ENCODE results near the gene COPZ1. TPM values are rescaled to one million over a fixed set of nuclear protein-coding genes. Genes with fewer than 3 reads are reported as not detected.
"Not testable (repeated sequence)": the region's sequence is repeated elsewhere in the genome, so short reads cannot be mapped to it uniquely, and the experiment has no call there.

Gene COPZ1
- polyA plus RNA-seq, 1 donor = 193 TPM

- Histone ChIP-seq H3K4me1 (ENCODE audit: control insufficient read depth, insufficient read depth, low read length) (peaks cover 23% of the 10 kb centered on the region), H3K27me3 (ENCODE audit: control insufficient read depth, insufficient read depth, low read length) (peaks cover 17% of the 10 kb centered on the region), H3K4me3 (ENCODE audit: low read length) (no peak overlapping the region), H3K9me3 (ENCODE audit: control insufficient read depth, low read depth, low read length) (no peaks in the 10 kb centered on the region), H3K27ac (ENCODE audit: low read length) (no peak overlapping the region), H3K36me3 (ENCODE audit: control insufficient read depth, insufficient read depth, low read length) (no peaks in the 10 kb centered on the region)
- WGBS (ENCODE audit: insufficient coverage, low lambda C conversion rate) = no CpG with 5 or more reads among the region's 12 CpGs
- DNase-seq = peak; percentile 78 to 85
Measured at GRCh38 chr12:54304187-54304810, 20.6 kb upstream of the COPZ1 start.

- Histone ChIP-seq H3K27me3 (ENCODE audit: control insufficient read depth, insufficient read depth, low read length) (no peaks in the 10 kb centered on the region), H3K4me1 (ENCODE audit: control insufficient read depth, insufficient read depth, low read length) (peaks cover 9% of the 10 kb centered on the region), H3K36me3 (ENCODE audit: control insufficient read depth, insufficient read depth, low read length) (no peaks in the 10 kb centered on the region), H3K4me3 (ENCODE audit: low read length) (no peak overlapping the region), H3K9me3 (ENCODE audit: control insufficient read depth, low read depth, low read length) (no peaks in the 10 kb centered on the region), H3K27ac (ENCODE audit: low read length) (no peak overlapping the region)
- peak; percentile 94 to 96 for DNase-seq
- WGBS (ENCODE audit: insufficient coverage, low lambda C conversion rate) = no CpG with 5 or more reads among the region's 8 CpGs
Measured at GRCh38 chr12:54306925-54307741, 17.8 kb upstream of the COPZ1 start.

- no CpG with 5 or more reads among the region's 2 CpGs for WGBS (ENCODE audit: insufficient coverage, low lambda C conversion rate)
- Histone ChIP-seq H3K36me3 (ENCODE audit: control insufficient read depth, insufficient read depth, low read length) (no peaks in the 10 kb centered on the region), H3K27ac (ENCODE audit: low read length) (no peak overlapping the region), H3K4me1 (ENCODE audit: control insufficient read depth, insufficient read depth, low read length) (no peaks in the 10 kb centered on the region), H3K27me3 (ENCODE audit: control insufficient read depth, insufficient read depth, low read length) (no peaks in the 10 kb centered on the region), H3K9me3 (ENCODE audit: control insufficient read depth, low read depth, low read length) (no peaks in the 10 kb centered on the region), H3K4me3 (ENCODE audit: low read length) (no peak overlapping the region)
- DNase-seq = no peak
Measured at GRCh38 chr12:54311051-54311450, 13.9 kb upstream of the COPZ1 start.

- no CpG with 5 or more reads among the region's 7 CpGs for WGBS (ENCODE audit: insufficient coverage, low lambda C conversion rate)
- not testable (repeated sequence) for DNase-seq; H3K4me3 ChIP-seq (ENCODE audit: low read length); H3K27me3 ChIP-seq (ENCODE audit: control insufficient read depth, insufficient read depth, low read length); H3K27ac ChIP-seq (ENCODE audit: low read length); H3K36me3 ChIP-seq (ENCODE audit: control insufficient read depth, insufficient read depth, low read length); H3K4me1 ChIP-seq (ENCODE audit: control insufficient read depth, insufficient read depth, low read length); H3K9me3 ChIP-seq (ENCODE audit: control insufficient read depth, low read depth, low read length)
Measured at GRCh38 chr12:54312309-54312708, 12.6 kb upstream of the COPZ1 start.

- WGBS (ENCODE audit: insufficient coverage, low lambda C conversion rate) = 92% methylated on average over 2 of the region's 5 CpGs
- H3K36me3 ChIP-seq (ENCODE audit: control insufficient read depth, insufficient read depth, low read length) = no peaks in the 10 kb centered on the region
- H3K27ac ChIP-seq (ENCODE audit: low read length) = no peak overlapping the region
- peaks cover 5% of the 10 kb centered on the region for H3K4me1 ChIP-seq (ENCODE audit: control insufficient read depth, insufficient read depth, low read length)
- DNase-seq = no peak
- H3K9me3 ChIP-seq (ENCODE audit: control insufficient read depth, low read depth, low read length) = no peaks in the 10 kb centered on the region
- no peak overlapping the region for H3K4me3 ChIP-seq (ENCODE audit: low read length)
- no peaks in the 10 kb centered on the region for H3K27me3 ChIP-seq (ENCODE audit: control insufficient read depth, insufficient read depth, low read length)
Measured at GRCh38 chr12:54321363-54321762, 3.6 kb upstream of the COPZ1 start.

GRCh38 chr12:54325442-54326109 is 645 bp downstream of the COPZ1 start:
- not testable (repeated sequence) for H3K27me3 ChIP-seq (ENCODE audit: control insufficient read depth, insufficient read depth, low read length); H3K9me3 ChIP-seq (ENCODE audit: control insufficient read depth, low read depth, low read length); DNase-seq
- Histone ChIP-seq H3K36me3 (ENCODE audit: control insufficient read depth, insufficient read depth, low read length) (peaks cover 10% of the 10 kb centered on the region), H3K4me3 (ENCODE audit: low read length) (peak overlapping the region; percentile 87), H3K27ac (ENCODE audit: low read length) (peak overlapping the region; percentile 92), H3K4me1 (ENCODE audit: control insufficient read depth, insufficient read depth, low read length) (peaks cover 25% of the 10 kb centered on the region)
- 0% methylated on average over 2 of the region's 22 CpGs for WGBS (ENCODE audit: insufficient coverage, low lambda C conversion rate)

GRCh38 chr12:54328595-54329337 is 3.8 kb downstream of the COPZ1 start:
- Histone ChIP-seq H3K4me3 (ENCODE audit: low read length) (no peak overlapping the region), H3K9me3 (ENCODE audit: control insufficient read depth, low read depth, low read length) (no peaks in the 10 kb centered on the region), H3K4me1 (ENCODE audit: control insufficient read depth, insufficient read depth, low read length) (peaks cover 28% of the 10 kb centered on the region), H3K27ac (ENCODE audit: low read length) (peak overlapping the region; percentile 41), H3K27me3 (ENCODE audit: control insufficient read depth, insufficient read depth, low read length) (no peaks in the 10 kb centered on the region), H3K36me3 (ENCODE audit: control insufficient read depth, insufficient read depth, low read length) (peaks cover 18% of the 10 kb centered on the region)
- no CpG with 5 or more reads among the region's 6 CpGs for WGBS (ENCODE audit: insufficient coverage, low lambda C conversion rate)
- peak in 1 of 2 donors; percentile 54 for DNase-seq

GRCh38 chr12:54329759-54330158 is 4.8 kb downstream of the COPZ1 start:
- Histone ChIP-seq H3K9me3 (ENCODE audit: control insufficient read depth, low read depth, low read length) (no peaks in the 10 kb centered on the region), H3K27ac (ENCODE audit: low read length) (peak overlapping the region; percentile 41), H3K4me1 (ENCODE audit: control insufficient read depth, insufficient read depth, low read length) (peaks cover 25% of the 10 kb centered on the region), H3K27me3 (ENCODE audit: control insufficient read depth, insufficient read depth, low read length) (no peaks in the 10 kb centered on the region), H3K4me3 (ENCODE audit: low read length) (no peak overlapping the region), H3K36me3 (ENCODE audit: control insufficient read depth, insufficient read depth, low read length) (peaks cover 18% of the 10 kb centered on the region)
- WGBS (ENCODE audit: insufficient coverage, low lambda C conversion rate) = no CpG with 5 or more reads among the region's 5 CpGs
- DNase-seq = no peak

- DNase-seq = no peak
- Histone ChIP-seq H3K4me3 (ENCODE audit: low read length) (no peak overlapping the region), H3K27ac (ENCODE audit: low read length) (no peak overlapping the region), H3K9me3 (ENCODE audit: control insufficient read depth, low read depth, low read length) (no peaks in the 10 kb centered on the region), H3K27me3 (ENCODE audit: control insufficient read depth, insufficient read depth, low read length) (no peaks in the 10 kb centered on the region), H3K36me3 (ENCODE audit: control insufficient read depth, insufficient read depth, low read length) (peaks cover 18% of the 10 kb centered on the region), H3K4me1 (ENCODE audit: control insufficient read depth, insufficient read depth, low read length) (peaks cover 25% of the 10 kb centered on the region)
- no CpG with 5 or more reads among the region's 3 CpGs for WGBS (ENCODE audit: insufficient coverage, low lambda C conversion rate)
Measured at GRCh38 chr12:54330442-54330841, 5.5 kb downstream of the COPZ1 start.

- no peak for DNase-seq
- peaks cover 18% of the 10 kb centered on the region for H3K36me3 ChIP-seq (ENCODE audit: control insufficient read depth, insufficient read depth, low read length)
- H3K4me1 ChIP-seq (ENCODE audit: control insufficient read depth, insufficient read depth, low read length) = peaks cover 21% of the 10 kb centered on the region
- H3K27me3 ChIP-seq (ENCODE audit: control insufficient read depth, insufficient read depth, low read length) = no peaks in the 10 kb centered on the region
- no peak overlapping the region for H3K4me3 ChIP-seq (ENCODE audit: low read length)
- H3K27ac ChIP-seq (ENCODE audit: low read length) = no peak overlapping the region
- no peaks in the 10 kb centered on the region for H3K9me3 ChIP-seq (ENCODE audit: control insufficient read depth, low read depth, low read length)
- 80% methylated on average over 1 of the region's 5 CpGs for WGBS (ENCODE audit: insufficient coverage, low lambda C conversion rate)
Measured at GRCh38 chr12:54331461-54331860, 6.5 kb downstream of the COPZ1 start.
